ENCODE measurements around the gene ZNF750.

Gene ZNF750

GRCh38 chr17:82872591-82873520 is 33.0 kb upstream of the ZNF750 start:
- no peak for DNase-seq (ENCODE audit: low read depth, low spot score)

- DNase-seq (ENCODE audit: low read depth, low spot score): no peak
Measured at GRCh38 chr17:82871776-82872561, 32.1 kb upstream of the ZNF750 start.

- no peak for DNase-seq (ENCODE audit: low read depth, low spot score)
Measured at GRCh38 chr17:82871056-82871775, 31.4 kb upstream of the ZNF750 start.

GRCh38 chr17:82870541-82870940 is 30.7 kb upstream of the ZNF750 start:
- no peak for DNase-seq (ENCODE audit: low read depth, low spot score)

- no peak for DNase-seq (ENCODE audit: low read depth, low spot score)
Measured at GRCh38 chr17:82870091-82870491, 30.3 kb upstream of the ZNF750 start.

GRCh38 chr17:82869536-82869935 is 29.7 kb upstream of the ZNF750 start:
- DNase-seq (ENCODE audit: low read depth, low spot score): no peak

- no peak for DNase-seq (ENCODE audit: low read depth, low spot score)
Measured at GRCh38 chr17:82868715-82869131, 28.9 kb upstream of the ZNF750 start.

GRCh38 chr17:82867763-82868325 is 28.0 kb upstream of the ZNF750 start:
- DNase-seq (ENCODE audit: low read depth, low spot score): no peak

GRCh38 chr17:82866590-82867191 is 26.9 kb upstream of the ZNF750 start:
- DNase-seq (ENCODE audit: low read depth, low spot score): no peak

GRCh38 chr17:82865774-82866395 is 26.1 kb upstream of the ZNF750 start:
- no peak for DNase-seq (ENCODE audit: low read depth, low spot score)

- DNase-seq (ENCODE audit: low read depth, low spot score): no peak
Measured at GRCh38 chr17:82865274-82865673, 25.5 kb upstream of the ZNF750 start.

GRCh38 chr17:82864713-82865248 is 25.0 kb upstream of the ZNF750 start:
- no peak for DNase-seq (ENCODE audit: low read depth, low spot score)

GRCh38 chr17:82863941-82864712 is 24.3 kb upstream of the ZNF750 start:
- no peak for DNase-seq (ENCODE audit: low read depth, low spot score)

GRCh38 chr17:82863383-82863940 is 23.6 kb upstream of the ZNF750 start:
- DNase-seq (ENCODE audit: low read depth, low spot score): no peak

- no peak for DNase-seq (ENCODE audit: low read depth, low spot score)
Measured at GRCh38 chr17:82862737-82863382, 23.0 kb upstream of the ZNF750 start.

- no peak for DNase-seq (ENCODE audit: low read depth, low spot score)
Measured at GRCh38 chr17:82862191-82862590, 22.4 kb upstream of the ZNF750 start.

- DNase-seq (ENCODE audit: low read depth, low spot score): no peak
Measured at GRCh38 chr17:82861393-82861775, 21.6 kb upstream of the ZNF750 start.

GRCh38 chr17:82860606-82861392 is 21.0 kb upstream of the ZNF750 start:
- DNase-seq (ENCODE audit: low read depth, low spot score): no peak
